Neural crest cell (in vitro differentiated cells): ENCODE results near the gene TSNAX. TPM values are rescaled to one million over a fixed set of nuclear protein-coding genes. Genes with fewer than 3 reads are reported as not detected.

Experiments used
- DNase-seq: peaks from one replicate; pipeline ENCODE4 v3.0.0; 2021; ENCODE audit warnings: low read depth, mixed read lengths, low spot score
- H3K27ac Mint-ChIP-seq: one replicate; pipeline ENCODE4 v1.8.0; 2021; ENCODE audit warnings: mild to moderate bottlenecking, mixed read lengths; ENCODE audit not compliant: unreplicated experiment
- H3K27me3 Mint-ChIP-seq: 2 replicates; pipeline ENCODE4 v1.8.0; 2021; ENCODE audit warnings: low read depth, mild to moderate bottlenecking, mixed read lengths
- H3K36me3 Mint-ChIP-seq: 2 replicates; pipeline ENCODE4 v1.8.0; 2021; ENCODE audit warnings: low read depth, mild to moderate bottlenecking, mixed read lengths
- H3K4me1 Mint-ChIP-seq: 2 replicates; pipeline ENCODE4 v1.8.0; 2021; ENCODE audit warnings: mixed read lengths
- H3K4me3 Mint-ChIP-seq: one replicate; pipeline ENCODE4 v1.8.0; 2021; ENCODE audit warnings: mild to moderate bottlenecking, mixed read lengths
- H3K9me3 Mint-ChIP-seq: 2 replicates; pipeline ENCODE4 v1.8.0; 2021; ENCODE audit warnings: mixed read lengths
- total RNA-seq: library from RNA; stranded (reverse); gene quantifications from 2 replicates; pipeline ENCODE4 v1.2.1, GENCODE V29; 2021
- TF ChIP-seq, protein P1 (sequence below): fragments of 200-600 bp; sonication (generic); conservative IDR thresholded peaks from 2 replicates; pipeline ENCODE4 v1.5.0; 2021; ENCODE audit warnings: antibody characterized with exemption, mild to moderate bottlenecking

Gene TSNAX
- total RNA-seq, 1 donor from 2014 or later: 39.2 TPM

DNA sequence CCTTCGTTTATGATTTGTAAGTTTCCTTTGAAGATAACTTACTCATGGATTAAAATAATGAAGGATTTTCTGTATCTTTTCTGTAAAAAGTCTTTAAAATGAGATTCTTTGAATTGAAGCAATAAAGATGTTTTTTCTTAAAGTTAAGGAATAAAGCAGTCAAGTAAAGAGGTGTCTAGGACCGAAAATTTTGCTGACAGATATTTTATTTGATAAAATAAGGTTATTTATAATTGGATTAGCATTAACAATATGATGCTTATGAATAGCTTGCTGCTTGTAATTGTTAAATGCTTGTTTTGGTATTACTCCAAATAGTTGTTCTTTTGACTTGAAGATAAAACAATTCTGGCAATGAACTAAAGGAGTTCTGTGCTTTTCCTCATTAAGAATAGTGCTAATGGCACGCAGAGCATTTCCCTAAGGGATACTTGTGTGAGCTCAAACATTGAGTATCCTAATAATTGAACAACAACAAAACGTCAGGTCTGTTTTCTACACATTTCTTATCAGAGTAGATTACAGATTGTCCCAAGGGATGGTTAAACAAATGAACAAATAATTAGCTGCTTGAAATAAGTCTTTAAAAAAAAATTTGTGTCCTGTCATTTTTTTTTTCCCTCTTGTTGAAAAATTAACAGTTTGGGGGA, 16.6 kb downstream of the TSNAX start:
- no peak for DNase-seq
- H3K36me3 Mint-ChIP-seq: peaks cover 17% of the 10 kb centered on the region
- no peaks in the 10 kb centered on the region for H3K27me3 Mint-ChIP-seq
- H3K9me3 Mint-ChIP-seq: peaks cover 3% of the 10 kb centered on the region
- no peaks in the 10 kb centered on the region for H3K4me1 Mint-ChIP-seq
- H3K4me3 Mint-ChIP-seq: no peak overlapping the region
- no peak overlapping the region for H3K27ac Mint-ChIP-seq
- TF ChIP-seq, protein P1, sequence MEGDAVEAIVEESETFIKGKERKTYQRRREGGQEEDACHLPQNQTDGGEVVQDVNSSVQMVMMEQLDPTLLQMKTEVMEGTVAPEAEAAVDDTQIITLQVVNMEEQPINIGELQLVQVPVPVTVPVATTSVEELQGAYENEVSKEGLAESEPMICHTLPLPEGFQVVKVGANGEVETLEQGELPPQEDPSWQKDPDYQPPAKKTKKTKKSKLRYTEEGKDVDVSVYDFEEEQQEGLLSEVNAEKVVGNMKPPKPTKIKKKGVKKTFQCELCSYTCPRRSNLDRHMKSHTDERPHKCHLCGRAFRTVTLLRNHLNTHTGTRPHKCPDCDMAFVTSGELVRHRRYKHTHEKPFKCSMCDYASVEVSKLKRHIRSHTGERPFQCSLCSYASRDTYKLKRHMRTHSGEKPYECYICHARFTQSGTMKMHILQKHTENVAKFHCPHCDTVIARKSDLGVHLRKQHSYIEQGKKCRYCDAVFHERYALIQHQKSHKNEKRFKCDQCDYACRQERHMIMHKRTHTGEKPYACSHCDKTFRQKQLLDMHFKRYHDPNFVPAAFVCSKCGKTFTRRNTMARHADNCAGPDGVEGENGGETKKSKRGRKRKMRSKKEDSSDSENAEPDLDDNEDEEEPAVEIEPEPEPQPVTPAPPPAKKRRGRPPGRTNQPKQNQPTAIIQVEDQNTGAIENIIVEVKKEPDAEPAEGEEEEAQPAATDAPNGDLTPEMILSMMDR: no peak

DNA sequence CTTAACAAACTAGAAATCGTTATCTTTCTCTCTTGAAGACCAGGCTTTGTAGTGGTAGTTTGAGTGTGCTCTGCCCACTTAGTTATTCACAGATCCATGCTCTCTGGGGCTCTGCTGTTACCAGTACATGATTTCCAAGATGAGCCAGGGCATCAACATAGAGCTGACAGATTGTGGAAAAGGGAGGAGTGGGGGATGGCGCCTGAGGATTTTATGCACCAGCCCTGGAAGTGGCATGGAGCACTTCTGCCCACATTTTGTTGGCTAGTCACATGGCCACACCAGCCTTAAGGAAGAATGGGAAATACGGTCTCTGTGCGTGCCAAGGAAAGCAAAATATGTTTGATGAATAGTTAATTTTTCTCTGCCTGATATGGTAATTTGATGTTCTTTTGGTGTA, 18.2 kb downstream of the TSNAX start:
- Mint-ChIP-seq H3K4me1 (no peaks in the 10 kb centered on the region), H3K4me3 (no peak overlapping the region), H3K27me3 (no peaks in the 10 kb centered on the region), H3K36me3 (peaks cover 3% of the 10 kb centered on the region), H3K9me3 (no peaks in the 10 kb centered on the region), H3K27ac (no peak overlapping the region)
- TF ChIP-seq, protein P1: no peak
- no peak for DNase-seq

DNA sequence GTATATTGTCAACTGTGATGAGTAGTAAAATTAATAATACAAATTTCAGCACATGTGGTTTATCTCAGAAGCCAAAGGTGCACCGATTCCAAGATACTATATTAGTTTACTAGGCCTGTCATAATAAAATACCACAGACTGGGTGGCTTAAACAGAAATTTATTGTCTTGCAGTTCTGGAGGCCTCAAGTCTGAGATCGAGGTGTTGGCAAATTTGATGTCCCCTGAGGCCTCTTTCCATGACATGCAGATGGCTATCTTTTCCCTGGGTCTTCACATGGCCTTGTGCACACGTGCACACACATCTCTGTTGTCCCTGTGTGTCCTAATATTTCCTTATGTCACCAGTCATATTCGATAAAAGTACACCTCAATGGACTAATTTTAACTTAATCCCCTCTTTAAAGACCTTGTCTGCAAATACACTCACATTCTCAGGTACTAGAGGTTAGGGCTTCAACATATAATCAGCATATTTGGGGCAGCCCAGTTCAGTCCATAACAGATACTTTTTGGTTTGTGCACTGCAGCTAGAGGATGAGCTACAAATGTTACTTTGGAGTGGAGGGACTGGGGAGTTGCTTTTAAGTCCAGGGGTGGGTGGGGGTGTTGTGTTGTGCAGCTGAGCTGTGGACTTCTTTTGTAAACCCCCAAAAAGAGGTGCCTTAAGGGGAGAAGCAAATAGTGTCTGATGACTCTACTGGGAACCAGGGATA, 21.4 kb downstream of the TSNAX start:
- Mint-ChIP-seq H3K27me3 (no peaks in the 10 kb centered on the region), H3K27ac (no peak overlapping the region)

DNA sequence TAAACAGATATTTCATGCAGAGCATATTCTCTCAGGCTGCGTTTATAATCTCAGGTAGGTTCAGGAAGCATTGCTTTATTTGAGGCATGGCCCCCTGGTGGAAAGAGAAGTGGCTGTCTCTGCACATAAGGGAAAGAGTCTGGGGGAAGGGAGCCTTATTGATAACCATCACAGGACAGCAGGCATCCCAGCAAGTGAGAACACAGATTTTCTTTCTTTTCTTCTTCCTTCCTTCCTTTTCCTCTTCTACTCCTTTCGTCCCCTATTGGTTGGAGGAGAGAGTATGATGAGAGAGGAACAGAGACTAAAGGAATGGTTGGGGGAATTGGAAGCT, 21.9 kb downstream of the TSNAX start:
- no peak for DNase-seq
- TF ChIP-seq, protein P1: peak; percentile 66
- no peaks in the 10 kb centered on the region for H3K4me1 Mint-ChIP-seq
- no peak overlapping the region for H3K27ac Mint-ChIP-seq
- H3K36me3 Mint-ChIP-seq: peaks cover 4% of the 10 kb centered on the region
- H3K4me3 Mint-ChIP-seq: no peak overlapping the region
- H3K27me3 Mint-ChIP-seq: no peaks in the 10 kb centered on the region
- no peaks in the 10 kb centered on the region for H3K9me3 Mint-ChIP-seq

More for the DNA sequence above, 21.4 kb downstream of the TSNAX start:
- Mint-ChIP-seq H3K36me3 (peaks cover 4% of the 10 kb centered on the region), H3K4me3 (no peak overlapping the region), H3K9me3 (no peaks in the 10 kb centered on the region), H3K4me1 (no peaks in the 10 kb centered on the region)
- DNase-seq: no peak
- TF ChIP-seq, protein P1: no peak

DNA sequence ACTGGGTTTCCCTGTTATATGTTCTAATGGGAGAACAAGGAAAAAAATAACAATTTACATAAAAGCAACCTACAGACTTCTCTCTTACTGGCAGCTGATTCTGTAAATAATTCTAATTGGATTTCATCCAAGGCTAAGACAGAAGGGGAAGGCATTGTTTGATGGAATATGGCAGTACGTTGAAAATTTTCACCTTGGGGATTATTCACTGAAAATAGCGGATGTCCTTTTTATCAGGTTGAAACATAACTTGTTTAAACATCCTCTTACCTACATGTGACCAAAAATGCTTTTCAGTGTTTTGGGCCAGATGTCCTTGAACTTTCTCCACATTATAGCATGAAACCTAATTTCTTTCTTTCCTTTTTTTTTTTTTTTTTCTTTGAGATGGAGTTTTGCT, 24.9 kb downstream of the TSNAX start:
- no peaks in the 10 kb centered on the region for H3K4me1 Mint-ChIP-seq
- H3K27me3 Mint-ChIP-seq: no peaks in the 10 kb centered on the region
- TF ChIP-seq, protein P1: no peak
- no peak overlapping the region for H3K4me3 Mint-ChIP-seq
- no peak overlapping the region for H3K27ac Mint-ChIP-seq
- no peak for DNase-seq
- H3K36me3 Mint-ChIP-seq: peaks cover 4% of the 10 kb centered on the region
- H3K9me3 Mint-ChIP-seq: no peaks in the 10 kb centered on the region
